ENCODE results near the gene SERPINB11.
"Not testable (repeated sequence)": the region's sequence is repeated elsewhere in the genome, so short reads cannot be mapped to it uniquely, and the experiment has no call there.

Gene SERPINB11

DNA sequence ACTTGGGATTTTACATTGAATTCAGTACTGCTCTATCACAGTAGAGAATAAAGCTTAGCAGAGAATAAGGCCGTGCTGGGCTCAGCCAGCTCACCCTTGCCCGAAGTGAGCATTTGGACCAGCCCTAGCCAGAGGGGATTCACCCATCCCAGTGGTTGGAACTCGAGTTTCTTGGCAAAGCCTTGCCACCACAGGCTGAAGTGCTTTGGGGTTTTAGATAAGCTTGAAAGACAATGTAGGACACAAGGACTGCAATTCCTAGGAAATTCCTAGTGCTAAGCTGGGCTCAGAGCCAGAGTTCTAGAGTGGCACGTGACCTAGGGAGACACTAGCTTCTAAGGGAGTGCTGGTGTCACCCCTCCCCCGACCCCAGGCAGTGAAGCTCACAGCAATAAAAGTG is 28.0 kb downstream of the SERPINB11 start:
- DNase-seq, result no peak

DNA sequence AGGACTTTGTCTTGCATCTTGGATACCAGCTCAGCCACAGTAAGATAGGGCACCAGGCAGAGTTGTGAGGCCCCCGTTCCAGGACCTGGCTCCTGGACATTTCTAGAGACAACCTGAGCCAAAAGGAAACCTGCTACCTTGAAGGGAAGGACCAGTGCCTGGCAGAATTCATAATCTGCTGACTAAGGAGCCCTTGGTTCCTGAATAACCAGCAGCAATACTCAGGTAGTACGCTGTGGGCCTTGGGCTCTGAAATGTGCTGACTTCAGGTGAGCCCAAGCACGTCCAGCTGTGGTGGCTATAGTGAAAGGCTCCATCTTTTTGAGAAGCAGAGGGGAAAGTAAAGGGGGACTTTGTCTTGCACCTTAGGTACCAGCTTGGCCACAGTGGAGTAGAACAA is 28.5 kb downstream of the SERPINB11 start:
- no peak for DNase-seq

DNA sequence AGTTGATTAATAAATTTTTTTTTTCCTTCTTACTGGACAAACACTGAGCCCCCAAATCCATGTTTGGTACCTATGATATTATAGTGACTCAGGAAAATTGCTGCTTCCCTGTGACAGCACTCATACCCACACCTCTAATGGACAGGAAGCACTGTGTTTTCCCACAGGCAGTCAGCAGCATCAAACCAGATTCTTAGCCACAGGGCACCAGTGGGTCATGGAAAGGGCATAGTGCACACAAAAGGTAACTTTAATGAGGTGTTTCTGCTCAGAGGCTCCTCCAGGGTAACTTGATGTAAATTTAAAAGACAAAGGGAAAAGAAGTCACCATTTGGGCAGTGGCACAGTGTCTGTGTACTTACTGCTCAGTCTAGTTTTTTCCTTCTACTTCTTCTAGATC is 34.1 kb downstream of the SERPINB11 start:
- DNase-seq, result no peak

DNA sequence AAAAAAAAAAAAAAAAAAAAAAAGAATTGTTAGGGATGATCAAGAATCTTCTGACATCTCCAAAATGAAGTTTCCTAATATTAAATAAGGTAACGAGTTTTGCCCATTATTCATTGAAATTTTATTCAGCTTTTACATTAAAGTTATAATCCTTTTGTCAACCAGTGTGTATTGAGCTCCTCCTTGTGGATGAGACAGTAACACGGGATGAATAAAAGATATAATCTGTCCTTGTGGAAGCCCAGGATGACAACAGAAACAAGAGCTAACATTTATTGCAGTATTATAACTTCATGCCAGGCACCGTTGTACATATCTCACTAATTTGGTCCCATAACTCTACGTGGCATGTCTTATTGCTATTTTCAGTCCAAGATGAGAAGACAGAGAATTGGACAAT is 39.0 kb downstream of the SERPINB11 start:
- DNase-seq, result no peak

DNA sequence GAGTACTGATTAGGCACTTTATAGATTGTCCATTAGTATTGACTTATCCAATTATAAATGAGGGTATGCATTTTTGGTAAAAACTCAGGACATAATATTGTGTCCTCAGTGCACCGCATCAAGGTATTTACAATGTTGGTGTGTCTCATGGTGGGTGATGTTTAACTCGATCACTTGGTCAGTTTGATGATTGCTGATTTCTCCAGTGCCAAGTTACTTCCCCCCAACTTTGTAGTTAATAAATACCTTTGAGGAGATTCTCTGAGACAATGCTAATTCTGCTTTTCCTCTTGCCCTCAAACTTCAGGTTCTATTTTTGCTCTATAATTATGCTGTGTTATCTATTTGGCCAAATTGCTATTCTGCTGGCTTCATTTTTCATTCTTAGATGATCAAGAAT is 44.2 kb downstream of the SERPINB11 start:
- no peak for DNase-seq

DNA sequence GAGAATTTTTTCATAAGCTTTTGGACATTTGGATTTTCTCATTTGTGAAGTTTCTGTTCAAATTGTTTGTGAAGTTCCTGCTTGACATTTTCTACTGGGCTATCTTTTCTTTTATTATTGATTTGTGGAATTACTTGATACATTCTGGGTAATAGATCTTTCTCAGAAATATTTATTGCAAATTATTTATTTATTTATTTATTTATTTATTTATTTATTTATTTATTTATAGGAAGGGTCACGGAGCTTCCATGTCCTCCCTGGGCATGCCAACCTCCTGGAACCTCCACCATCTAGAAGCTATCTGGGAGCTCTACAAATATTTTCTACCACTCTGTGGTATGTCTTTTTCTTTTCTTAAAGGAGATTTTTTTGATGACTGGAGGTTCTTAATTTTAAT is 46.7 kb downstream of the SERPINB11 start:
- no peak for DNase-seq

DNA sequence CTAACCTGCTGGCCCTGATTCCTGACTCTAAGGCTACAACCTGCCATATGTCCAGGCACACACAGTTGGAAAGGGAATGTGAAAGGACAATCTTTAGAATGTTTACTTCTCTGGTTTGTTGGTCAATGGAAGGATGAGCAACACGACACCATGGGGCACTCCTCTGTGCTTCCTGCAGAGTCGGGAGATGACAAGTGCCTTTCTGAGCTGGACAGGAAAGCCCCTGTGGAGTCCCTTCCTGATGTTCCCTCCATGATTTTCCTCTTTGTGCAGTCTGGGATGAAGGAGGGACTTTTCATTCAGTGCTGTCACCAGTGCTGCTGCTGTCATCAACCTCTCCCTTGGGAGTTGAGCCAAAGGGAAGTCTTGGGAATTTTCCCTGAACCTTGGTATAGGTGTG is 49.9 kb downstream of the SERPINB11 start:
- no peak for DNase-seq

DNA sequence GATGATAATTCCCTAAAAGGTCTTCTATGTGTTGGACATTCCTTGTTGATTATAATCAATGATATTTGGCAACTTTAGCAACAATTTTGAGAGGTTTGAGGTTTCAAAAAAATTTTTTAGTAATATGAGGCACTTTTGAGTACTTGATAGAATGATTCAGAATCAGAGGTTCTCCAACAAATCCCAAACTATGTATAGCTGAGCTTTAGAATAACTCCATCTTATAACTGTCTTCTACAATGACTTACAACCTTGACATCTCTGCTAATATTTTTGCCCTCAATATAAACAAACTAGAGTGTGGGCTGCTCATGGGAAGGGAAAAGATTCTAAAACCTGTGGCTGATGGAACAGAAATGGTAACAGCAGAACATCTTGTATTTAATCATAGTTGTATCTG is 50.9 kb downstream of the SERPINB11 start:
- no peak for DNase-seq

DNA sequence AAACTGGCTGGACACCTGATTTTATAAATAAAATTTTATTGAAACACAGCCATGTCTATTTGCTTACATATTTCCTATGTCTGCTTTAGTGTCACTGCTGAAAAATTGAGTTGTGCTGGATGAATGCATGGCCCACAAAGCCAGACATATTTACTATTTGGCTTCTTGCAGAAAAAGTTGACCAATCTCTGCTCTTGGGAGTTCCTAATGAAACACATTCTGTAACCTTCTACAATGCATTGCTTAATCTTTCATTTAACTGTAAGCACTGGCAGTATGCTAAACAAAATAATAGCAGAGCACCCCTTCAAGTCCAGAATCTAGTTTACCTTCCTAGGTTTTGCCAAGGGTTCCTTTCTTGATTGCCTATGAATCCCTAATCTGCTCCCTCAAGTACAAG is 54.8 kb downstream of the SERPINB11 start:
- DNase-seq, result no peak

DNA sequence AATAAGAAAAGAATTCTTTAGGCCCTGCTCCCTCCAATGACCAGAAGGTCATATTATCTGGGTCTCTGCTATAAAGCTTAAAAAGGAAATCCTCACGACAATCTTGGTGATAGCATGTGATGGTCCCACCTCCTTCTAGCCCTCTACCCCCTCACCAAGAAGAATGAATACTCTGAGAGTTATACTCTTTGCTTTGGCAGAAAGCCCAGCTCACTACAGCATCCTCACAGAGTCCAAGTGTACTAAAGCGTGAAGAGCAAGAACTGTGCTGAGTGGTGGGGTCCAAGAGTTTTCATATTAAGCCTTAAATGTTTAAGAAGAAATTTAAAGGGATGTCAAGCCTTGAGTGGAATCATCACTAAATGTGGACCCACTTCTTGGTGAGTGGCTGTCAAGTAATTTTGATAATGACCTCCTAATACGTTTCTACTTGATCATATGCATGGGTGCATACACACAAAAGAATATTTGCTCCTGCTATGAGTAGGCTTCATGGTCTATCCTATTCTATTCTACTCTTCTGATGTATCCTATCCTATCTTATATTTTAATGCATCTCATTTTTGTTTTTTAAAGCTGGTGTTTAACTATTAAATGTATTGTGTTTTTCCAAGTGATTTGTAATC is 56.0 kb downstream of the SERPINB11 start:
- no peak for DNase-seq

DNA sequence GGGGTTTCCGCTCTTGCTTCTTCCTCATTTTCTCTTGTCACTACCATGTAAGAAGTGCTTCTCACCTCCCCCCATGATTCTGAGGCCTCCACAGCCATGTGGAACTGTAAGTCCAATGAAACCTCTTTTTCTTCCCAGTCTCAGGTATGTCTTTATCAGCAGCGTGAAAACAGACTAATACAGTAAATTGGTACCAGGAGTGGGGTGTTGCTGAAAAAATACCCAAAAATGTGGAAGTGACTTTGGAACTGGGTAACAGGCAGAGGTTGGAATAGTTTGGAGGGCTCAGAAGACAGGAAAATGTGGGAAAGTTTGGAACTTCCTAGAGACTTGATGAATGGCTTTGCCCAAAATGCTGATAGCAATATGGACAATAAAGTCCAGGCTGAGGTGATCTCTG is 57.0 kb downstream of the SERPINB11 start:
- DNase-seq, result not testable (repeated sequence)

DNA sequence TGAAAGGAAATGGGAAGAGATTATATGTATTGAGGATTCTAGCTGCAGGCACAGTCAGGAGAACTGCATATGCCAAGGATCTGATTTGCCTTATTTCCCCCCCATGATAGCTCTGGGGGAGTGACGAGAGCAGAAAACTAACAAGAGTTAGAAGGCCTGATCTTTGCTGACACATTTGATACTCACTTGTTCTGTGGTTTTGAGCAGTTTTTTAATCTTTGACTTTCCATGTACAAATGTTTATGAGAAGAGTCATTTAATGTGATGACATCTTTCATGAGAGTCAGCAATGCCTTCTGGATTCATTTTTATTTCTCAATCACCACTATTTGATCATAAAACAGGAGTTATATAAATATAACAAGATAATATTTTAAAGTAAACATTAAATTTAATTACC is 59.8 kb downstream of the SERPINB11 start:
- no peak for DNase-seq

DNA sequence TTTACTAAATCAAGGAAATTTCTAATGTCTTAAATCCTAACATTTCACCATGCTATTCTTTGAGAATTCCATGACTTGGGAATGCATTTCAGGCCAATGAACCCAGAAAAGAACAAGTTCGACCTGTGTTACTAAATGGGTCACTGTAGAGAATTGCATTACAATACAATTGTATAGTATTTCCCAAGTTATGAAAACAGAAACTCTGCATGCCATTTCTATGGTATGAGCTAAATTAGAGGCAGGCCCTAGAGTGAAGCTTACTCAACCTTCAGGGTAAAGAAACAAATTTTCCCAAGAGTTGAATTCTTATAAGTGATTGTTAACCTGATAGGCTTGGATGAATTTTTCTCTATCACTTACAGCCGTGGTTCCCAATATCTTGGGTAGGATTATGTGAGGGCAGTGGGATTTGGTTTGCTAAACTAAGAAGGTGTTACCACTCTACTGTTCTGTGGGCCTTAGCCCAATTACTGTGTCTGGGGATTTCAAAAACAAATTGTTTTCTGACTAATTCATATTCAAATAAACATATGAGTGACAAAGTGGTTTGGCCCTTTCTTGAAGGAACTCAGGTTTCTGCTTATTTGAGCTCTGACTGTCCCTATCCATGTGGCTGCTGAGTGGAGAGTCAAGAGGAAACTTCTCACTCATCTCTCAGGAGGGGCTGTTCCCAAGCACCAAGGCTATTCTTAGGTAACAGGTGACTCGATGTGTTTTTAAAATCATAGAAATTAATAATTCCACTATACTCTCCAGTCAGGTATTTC is 61.3 kb downstream of the SERPINB11 start:
- DNase-seq, result no peak

DNA sequence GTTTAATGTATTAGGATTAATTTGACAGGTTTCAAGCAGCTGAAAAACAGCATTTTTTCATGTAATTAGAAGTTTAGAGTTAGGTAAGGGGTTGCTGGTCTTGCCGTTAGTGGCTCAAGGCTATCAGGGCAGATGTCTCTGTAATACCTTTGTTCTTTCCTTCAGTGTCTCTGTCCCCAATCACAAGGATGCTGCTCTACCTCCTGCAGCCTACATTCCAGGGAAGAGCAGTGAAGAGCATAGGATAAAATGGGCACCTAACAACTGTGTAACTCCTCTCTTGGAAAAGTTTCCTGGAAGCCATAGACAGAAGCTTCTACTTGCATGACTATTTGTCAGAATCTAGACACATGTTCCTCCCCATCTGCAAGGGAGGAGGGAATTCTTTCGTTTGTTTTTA is 63.1 kb downstream of the SERPINB11 start:
- no peak for DNase-seq
